ENCODE data around the gene PPM1J.
"Not testable (repeated sequence)": the region's sequence is repeated elsewhere in the genome, so short reads cannot be mapped to it uniquely, and the experiment has no call there.

The PPM1J gene

GRCh38 chr1:112735752-112736151, 20.6 kb upstream of the PPM1J start:
- Histone ChIP-seq H3K9ac (ENCODE audit: low read length) (no peak overlapping the region), H3K27ac (ENCODE audit: low read length) (no peak overlapping the region), H3K9me3 (replicated peaks; ENCODE audit: insufficient read depth, low read length) (no peaks in the 10 kb centered on the region), H2AFZ (ENCODE audit: low read length) (no peak overlapping the region), H3K27me3 (replicated peaks; ENCODE audit: insufficient read depth, low read length) (no peaks in the 10 kb centered on the region; the same call in 1 of the 2 replicates), H3K79me2 (ENCODE audit: low read length) (no peaks in the 10 kb centered on the region), H3K4me2 (ENCODE audit: low read depth, low read length) (no peak overlapping the region), H3K36me3 (replicated peaks; ENCODE audit: insufficient read depth, low read length) (no peaks in the 10 kb centered on the region), H4K20me1 (ENCODE audit: insufficient read depth, low read length) (no peaks in the 10 kb centered on the region), H3K4me1 (ENCODE audit: low read length) (no peaks in the 10 kb centered on the region), H3K4me3 (ENCODE audit: low read length) (no peak overlapping the region), H3F3A (ENCODE audit: insufficient read depth, low read length) (no peaks in the 10 kb centered on the region), H3K9me2 (replicated peaks; ENCODE audit: insufficient read depth, low read length) (no peaks in the 10 kb centered on the region)
- TF ChIP-seq EZH2 (optimal IDR thresholded peaks at IDR 0.05; ENCODE audit: low read depth, low read length), result no peak
- no peak for TF ChIP-seq EZH2phosphoT487 (IDR thresholded peaks at IDR 0.05; ENCODE audit: low read length)
- no peak for TF ChIP-seq CTCF (IDR thresholded peaks at IDR 0.05; ENCODE audit: low read length)
- DNase-seq, result no peak

GRCh38 chr1:112731451-112731850, 16.3 kb upstream of the PPM1J start:
- Histone ChIP-seq H3K79me2 (ENCODE audit: low read length) (no peaks in the 10 kb centered on the region), H3K4me1 (ENCODE audit: low read length) (no peaks in the 10 kb centered on the region), H3K9ac (ENCODE audit: low read length) (no peak overlapping the region), H3K9me3 (replicated peaks; ENCODE audit: insufficient read depth, low read length) (no peaks in the 10 kb centered on the region), H3K9me2 (replicated peaks; ENCODE audit: insufficient read depth, low read length) (no peaks in the 10 kb centered on the region), H3K4me2 (ENCODE audit: low read depth, low read length) (no peak overlapping the region), H3K27me3 (replicated peaks; ENCODE audit: insufficient read depth, low read length) (no peaks in the 10 kb centered on the region; the same call in 1 of the 2 replicates), H3F3A (ENCODE audit: insufficient read depth, low read length) (no peaks in the 10 kb centered on the region), H4K20me1 (ENCODE audit: insufficient read depth, low read length) (no peaks in the 10 kb centered on the region), H3K27ac (ENCODE audit: low read length) (no peak overlapping the region), H2AFZ (ENCODE audit: low read length) (no peak overlapping the region), H3K4me3 (ENCODE audit: low read length) (no peak overlapping the region), H3K36me3 (replicated peaks; ENCODE audit: insufficient read depth, low read length) (no peaks in the 10 kb centered on the region)
- DNase-seq, result no peak
- no peak for TF ChIP-seq CTCF (IDR thresholded peaks at IDR 0.05; ENCODE audit: low read length)
- no peak for TF ChIP-seq EZH2phosphoT487 (IDR thresholded peaks at IDR 0.05; ENCODE audit: low read length)
- TF ChIP-seq EZH2 (optimal IDR thresholded peaks at IDR 0.05; ENCODE audit: low read depth, low read length), result no peak

- no peaks in the 10 kb centered on the region for H3K9me3 ChIP-seq (replicated peaks; ENCODE audit: insufficient read depth, low read length)
- H4K20me1 ChIP-seq (ENCODE audit: insufficient read depth, low read length), result no peaks in the 10 kb centered on the region
- H3K4me2 ChIP-seq (ENCODE audit: low read depth, low read length), result no peak overlapping the region
- H3K9me2 ChIP-seq (replicated peaks; ENCODE audit: insufficient read depth, low read length), result no peaks in the 10 kb centered on the region
- H3F3A ChIP-seq (ENCODE audit: insufficient read depth, low read length), result no peaks in the 10 kb centered on the region
- no peak overlapping the region for H2AFZ ChIP-seq (ENCODE audit: low read length)
- H3K4me3 ChIP-seq (ENCODE audit: low read length), result no peak overlapping the region
- no peak overlapping the region for H3K9ac ChIP-seq (ENCODE audit: low read length)
- no peaks in the 10 kb centered on the region for H3K36me3 ChIP-seq (replicated peaks; ENCODE audit: insufficient read depth, low read length)
- H3K27me3 ChIP-seq (replicated peaks; ENCODE audit: insufficient read depth, low read length), result no peaks in the 10 kb centered on the region; the same call in 1 of the 2 replicates
- H3K27ac ChIP-seq (ENCODE audit: low read length), result no peak overlapping the region
- TF ChIP-seq EZH2 (optimal IDR thresholded peaks at IDR 0.05; ENCODE audit: low read depth, low read length), result no peak
- no peak for TF ChIP-seq CTCF (IDR thresholded peaks at IDR 0.05; ENCODE audit: low read length)
- TF ChIP-seq EZH2phosphoT487 (IDR thresholded peaks at IDR 0.05; ENCODE audit: low read length), result no peak
- H3K79me2 ChIP-seq (ENCODE audit: low read length), result no peaks in the 10 kb centered on the region
- DNase-seq, result no peak
- H3K4me1 ChIP-seq (ENCODE audit: low read length), result no peaks in the 10 kb centered on the region
These were observed 14.8 kb upstream of the PPM1J start for GRCh38 chr1:112729909-112730308.

DNA sequence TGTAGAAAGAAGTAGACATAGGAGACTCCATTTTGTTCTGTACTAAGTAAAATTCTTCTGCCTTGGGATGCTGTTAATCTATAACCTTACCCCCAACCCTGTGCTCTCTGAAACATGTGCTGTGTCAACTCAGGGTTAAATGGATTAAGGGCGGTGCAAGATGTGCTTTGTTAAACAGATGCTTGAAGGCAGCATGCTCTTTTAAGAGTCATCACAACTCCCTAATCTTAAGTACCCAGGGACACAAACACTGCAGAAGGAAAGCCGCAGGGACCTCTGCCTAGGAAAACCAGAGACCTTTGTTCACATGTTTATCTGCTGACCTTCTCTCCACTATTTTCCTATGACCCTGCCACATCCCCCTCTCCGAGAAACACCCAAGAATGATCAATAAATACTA, 13.9 kb upstream of the PPM1J start:
- not testable (repeated sequence) for H3K27me3 ChIP-seq (replicated peaks; ENCODE audit: insufficient read depth, low read length); H3K9ac ChIP-seq (ENCODE audit: low read length); H3F3A ChIP-seq (ENCODE audit: insufficient read depth, low read length); H3K4me1 ChIP-seq (ENCODE audit: low read length); H3K36me3 ChIP-seq (replicated peaks; ENCODE audit: insufficient read depth, low read length); DNase-seq; H3K4me2 ChIP-seq (ENCODE audit: low read depth, low read length); H3K4me3 ChIP-seq (ENCODE audit: low read length); H3K9me2 ChIP-seq (replicated peaks; ENCODE audit: insufficient read depth, low read length); H3K9me3 ChIP-seq (replicated peaks; ENCODE audit: insufficient read depth, low read length); H2AFZ ChIP-seq (ENCODE audit: low read length); H3K27ac ChIP-seq (ENCODE audit: low read length); H4K20me1 ChIP-seq (ENCODE audit: insufficient read depth, low read length); H3K79me2 ChIP-seq (ENCODE audit: low read length)

DNA sequence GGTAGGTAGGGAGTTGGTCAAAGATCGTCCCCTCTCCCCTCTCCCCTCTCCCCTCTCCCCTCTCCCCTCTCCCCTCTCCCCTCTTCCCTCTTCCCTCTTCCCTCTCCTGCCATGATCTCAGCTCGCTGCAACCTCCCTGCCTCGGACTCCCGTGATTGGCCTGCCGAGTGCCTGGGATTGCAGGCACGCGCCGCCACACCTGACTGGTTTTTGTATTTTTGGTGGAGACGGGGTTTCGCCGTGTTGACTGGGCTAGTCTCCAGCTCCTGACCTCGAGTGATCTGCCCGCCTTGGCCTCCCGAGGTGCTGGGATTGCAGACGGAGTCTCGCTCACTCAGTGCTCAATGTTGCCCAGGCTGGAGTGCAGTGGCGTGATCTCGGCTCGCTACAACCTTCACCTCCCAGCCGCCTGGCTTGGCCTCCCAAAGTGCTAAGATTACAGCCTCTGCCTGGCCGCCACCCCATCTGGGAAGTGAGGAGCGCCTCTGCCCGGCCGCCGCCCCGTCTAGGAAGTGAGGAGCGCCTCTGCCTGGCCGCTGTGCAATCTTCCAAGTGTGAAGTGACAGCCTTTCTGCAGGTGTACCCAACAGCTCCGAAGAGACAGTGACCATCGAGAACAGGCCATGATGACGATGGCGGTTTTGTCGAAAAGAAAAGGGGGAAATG, 13.3 kb upstream of the PPM1J start:
- not testable (repeated sequence) for DNase-seq; H3K4me2 ChIP-seq (ENCODE audit: low read depth, low read length); H3K79me2 ChIP-seq (ENCODE audit: low read length)

More for the DNA sequence above, 13.3 kb upstream of the PPM1J start:
- not testable (repeated sequence) for H3K4me1 ChIP-seq (ENCODE audit: low read length); H3K4me3 ChIP-seq (ENCODE audit: low read length); H3K9ac ChIP-seq (ENCODE audit: low read length); H3K9me3 ChIP-seq (replicated peaks; ENCODE audit: insufficient read depth, low read length); H3K27ac ChIP-seq (ENCODE audit: low read length); H3F3A ChIP-seq (ENCODE audit: insufficient read depth, low read length); H3K9me2 ChIP-seq (replicated peaks; ENCODE audit: insufficient read depth, low read length); H2AFZ ChIP-seq (ENCODE audit: low read length); H4K20me1 ChIP-seq (ENCODE audit: insufficient read depth, low read length); H3K27me3 ChIP-seq (replicated peaks; ENCODE audit: insufficient read depth, low read length); H3K36me3 ChIP-seq (replicated peaks; ENCODE audit: insufficient read depth, low read length)
